HEK293T (cell line): ENCODE measurements around the gene ZNF557.
"Not testable (repeated sequence)": the region's sequence is repeated elsewhere in the genome, so short reads cannot be mapped to it uniquely, and the experiment has no call there.

Experiments used
- CTBP1 ChIP-seq: fragments of 450-650 bp; IDR thresholded peaks from 2 replicates; pipeline ENCODE4 v1.6.1; 2016; ENCODE audit warnings: borderline replicate concordance
- ELF4 ChIP-seq: fragments of 450-650 bp; IDR thresholded peaks from 2 replicates; pipeline ENCODE4 v1.6.1; 2017; ENCODE audit warnings: antibody characterized with exemption
- FOXK2 ChIP-seq: fragments of 450-650 bp; IDR thresholded peaks from 2 replicates; pipeline ENCODE4 v1.6.1; 2016; ENCODE audit warnings: mild to moderate bottlenecking
- FOXM1 ChIP-seq: fragments of 450-650 bp; IDR thresholded peaks from 2 replicates; pipeline ENCODE4 v1.6.1; 2017; ENCODE audit warnings: mild to moderate bottlenecking, borderline replicate concordance
- NFRKB ChIP-seq: fragments of 450-650 bp; IDR thresholded peaks from 2 replicates; pipeline ENCODE4 v1.6.1; 2016; ENCODE audit warnings: mild to moderate bottlenecking, moderate library complexity
- SP1 ChIP-seq: fragments of 450-650 bp; IDR thresholded peaks from 2 replicates; pipeline ENCODE4 v1.6.1; 2017
- SUZ12 ChIP-seq: fragments of 450-650 bp; IDR thresholded peaks from 2 replicates; pipeline ENCODE4 v1.6.1; 2016; ENCODE audit warnings: mild to moderate bottlenecking
- TARDBP ChIP-seq: fragments of 450-650 bp; IDR thresholded peaks from 2 replicates; pipeline ENCODE4 v1.6.1; 2016

- TF ChIP-seq CTBP1, TARDBP, SUZ12, FOXK2, SP1, FOXM1, NFRKB, ELF4: not testable (repeated sequence)
These were observed 13.1 kb upstream of the ZNF557 start for GRCh38 chr19:7056371-7056770.
